Measurements from ENCODE around the gene CTSZ.

GRCh38 chr20:59037386-59037785 lies 30.3 kb upstream of the CTSZ start:
- no peak for TF ChIP-seq CTCF (conservative IDR thresholded peaks at IDR 0.05)
- TF ChIP-seq ZFX (IDR thresholded peaks at IDR 0.05): no peak

Measured in C4-2B (cell line).